ENCODE data around the gene SLAIN1. TPM values are rescaled to one million over a fixed set of nuclear protein-coding genes. Genes with fewer than 3 reads are reported as not detected.

SLAIN1 gene
- total and polyA plus RNA-seq, 2 of the 13 experiments (the other 11 are each of a cell fraction or from before 2014, with no cell fraction given), result 1.2 to 4.5 TPM

DNA sequence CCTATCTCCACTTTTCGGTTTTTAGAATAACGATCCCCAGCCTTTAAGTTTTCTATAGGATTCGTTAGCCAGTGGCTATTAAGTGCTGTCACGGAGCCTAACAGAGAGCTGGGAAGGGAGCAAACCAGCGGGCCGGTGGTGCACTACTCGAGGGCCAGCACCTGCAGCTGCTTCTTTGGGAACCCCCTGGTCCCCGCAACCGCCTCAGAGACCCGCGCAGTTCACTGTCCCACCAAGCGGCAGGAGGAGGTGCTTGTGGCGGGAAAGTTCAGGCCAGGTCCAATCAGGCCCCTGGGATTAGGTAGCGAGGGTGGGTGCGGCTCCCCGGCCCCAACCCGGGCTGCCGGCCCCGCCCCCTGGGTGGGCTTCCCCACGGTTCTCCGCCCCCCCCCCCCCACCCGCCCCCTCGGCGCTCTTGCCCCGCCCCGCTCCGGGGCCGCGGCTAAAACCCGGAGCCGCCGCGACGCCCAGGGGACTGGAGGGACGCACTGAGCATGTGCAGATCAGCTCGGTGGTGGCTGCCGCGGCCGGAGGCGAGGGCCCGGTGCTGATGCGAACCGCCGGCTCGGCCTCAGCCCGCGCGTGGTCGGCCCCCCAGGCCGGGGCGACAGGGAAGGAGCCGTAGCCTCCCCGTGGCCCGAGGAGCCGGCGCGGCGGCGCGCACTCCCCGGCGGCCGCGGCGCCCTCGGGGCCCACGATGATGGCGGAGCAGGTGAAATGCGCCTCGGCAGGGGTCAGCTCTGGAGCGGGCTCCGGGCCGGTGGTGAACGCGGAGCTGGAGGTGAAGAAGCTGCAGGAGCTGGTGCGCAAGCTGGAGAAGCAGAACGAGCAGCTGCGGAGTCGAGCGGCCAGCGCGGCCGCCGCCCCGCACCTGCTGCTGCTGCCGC is at the start of gene SLAIN1 (continued):
- no peak for TF ChIP-seq ZNF407 (CRISPR knock-in tag; IDR thresholded peaks at IDR 0.05; ENCODE audit: not compliant biosample characterization)
- TF ChIP-seq, protein P1, sequence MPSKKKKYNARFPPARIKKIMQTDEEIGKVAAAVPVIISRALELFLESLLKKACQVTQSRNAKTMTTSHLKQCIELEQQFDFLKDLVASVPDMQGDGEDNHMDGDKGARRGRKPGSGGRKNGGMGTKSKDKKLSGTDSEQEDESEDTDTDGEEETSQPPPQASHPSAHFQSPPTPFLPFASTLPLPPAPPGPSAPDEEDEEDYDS (CRISPR knock-in tag; IDR thresholded peaks at IDR 0.05), result no peak
- no peak for TF ChIP-seq TBP (CRISPR knock-in tag; IDR thresholded peaks at IDR 0.05)
- no peak for TF ChIP-seq THAP11 (CRISPR knock-in tag; IDR thresholded peaks at IDR 0.05)
- TF ChIP-seq SMARCE1 (IDR thresholded peaks at IDR 0.05; ENCODE audit: borderline replicate concordance), result no peak
- no peak for TF ChIP-seq IRF2 (CRISPR knock-in tag; IDR thresholded peaks at IDR 0.05)
- peak; percentile 43; the same call in 1 of the 2 replicates for TF ChIP-seq ZFY (CRISPR knock-in tag; IDR thresholded peaks at IDR 0.05)
- TF ChIP-seq JUND (CRISPR knock-in tag; IDR thresholded peaks at IDR 0.05), result no peak
- TF ChIP-seq DMTF1 (CRISPR knock-in tag; IDR thresholded peaks at IDR 0.05), result no peak
- no peak for TF ChIP-seq ZNF17 (CRISPR knock-in tag; IDR thresholded peaks at IDR 0.05)
- TF ChIP-seq, protein P2, sequence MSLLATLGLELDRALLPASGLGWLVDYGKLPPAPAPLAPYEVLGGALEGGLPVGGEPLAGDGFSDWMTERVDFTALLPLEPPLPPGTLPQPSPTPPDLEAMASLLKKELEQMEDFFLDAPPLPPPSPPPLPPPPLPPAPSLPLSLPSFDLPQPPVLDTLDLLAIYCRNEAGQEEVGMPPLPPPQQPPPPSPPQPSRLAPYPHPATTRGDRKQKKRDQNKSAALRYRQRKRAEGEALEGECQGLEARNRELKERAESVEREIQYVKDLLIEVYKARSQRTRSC (CRISPR knock-in tag; IDR thresholded peaks at IDR 0.05; ENCODE audit: low read depth), result no peak
- TF ChIP-seq, protein P3, sequence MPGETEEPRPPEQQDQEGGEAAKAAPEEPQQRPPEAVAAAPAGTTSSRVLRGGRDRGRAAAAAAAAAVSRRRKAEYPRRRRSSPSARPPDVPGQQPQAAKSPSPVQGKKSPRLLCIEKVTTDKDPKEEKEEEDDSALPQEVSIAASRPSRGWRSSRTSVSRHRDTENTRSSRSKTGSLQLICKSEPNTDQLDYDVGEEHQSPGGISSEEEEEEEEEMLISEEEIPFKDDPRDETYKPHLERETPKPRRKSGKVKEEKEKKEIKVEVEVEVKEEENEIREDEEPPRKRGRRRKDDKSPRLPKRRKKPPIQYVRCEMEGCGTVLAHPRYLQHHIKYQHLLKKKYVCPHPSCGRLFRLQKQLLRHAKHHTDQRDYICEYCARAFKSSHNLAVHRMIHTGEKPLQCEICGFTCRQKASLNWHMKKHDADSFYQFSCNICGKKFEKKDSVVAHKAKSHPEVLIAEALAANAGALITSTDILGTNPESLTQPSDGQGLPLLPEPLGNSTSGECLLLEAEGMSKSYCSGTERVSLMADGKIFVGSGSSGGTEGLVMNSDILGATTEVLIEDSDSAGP (CRISPR knock-in tag; IDR thresholded peaks at IDR 0.05; ENCODE audit: borderline replicate concordance), result no peak
- TF ChIP-seq ZNF484 (CRISPR knock-in tag; IDR thresholded peaks at IDR 0.05; ENCODE audit: borderline replicate concordance, low read depth), result no peak
- TF ChIP-seq ZNF569 (CRISPR knock-in tag; IDR thresholded peaks at IDR 0.05; ENCODE audit: borderline replicate concordance), result no peak
- TF ChIP-seq TAF1 (CRISPR knock-in tag; IDR thresholded peaks at IDR 0.05), result no peak

All from HepG2 (cell line).